Kidney (tissue), 14 donors: Measurements from ENCODE around the gene HNRNPA1. TPM values are rescaled to one million over a fixed set of nuclear protein-coding genes. Genes with fewer than 3 reads are reported as not detected.

Experiments
- DNase-seq, 5 donors: peaks; one replicate each; pipeline ENCODE4 v3.0.0-alpha.2; 2013 to 2020
- FAIRE-seq: peaks from 2 replicates; lab custom pipeline; 2012; peaks lifted over from hg19 to GRCh38; lab: Jason Lieb, UNC
- H3K27ac ChIP-seq, 2 donors: one replicate each; pipeline ENCODE4 v1.7.0; 2013; ENCODE audit warnings: low read depth in 2 of 2, low read length in 2 of 2, inconsistent platforms in 1 of 2
- H3K27me3 ChIP-seq: one replicate; pipeline ENCODE4 v1.7.1; 2013; ENCODE audit warnings: low read length, inconsistent platforms; ENCODE audit not compliant: control insufficient read depth, insufficient read depth
- H3K36me3 ChIP-seq, 3 donors: one replicate each; pipeline versions ENCODE4 v1.7.0 to v1.7.1; 2013; ENCODE audit warnings: low read length in 3 of 3, control low read depth in 1 of 3, inconsistent platforms in 1 of 3; ENCODE audit not compliant: insufficient read depth in 3 of 3, control insufficient read depth in 2 of 3
- H3K4me1 ChIP-seq, 3 donors: one replicate each; pipeline versions ENCODE4 v1.7.0 to v1.7.1; 2013; ENCODE audit warnings: low read length in 3 of 3, inconsistent platforms in 1 of 3, low read depth in 1 of 3; ENCODE audit not compliant: control insufficient read depth in 2 of 3, insufficient read depth in 2 of 3
- H3K4me3 ChIP-seq, 3 donors: one replicate each; pipeline versions ENCODE4 v1.7.0 to v1.8.1; 2013; ENCODE audit warnings: low read length in 3 of 3, control low read depth in 1 of 3, inconsistent platforms in 1 of 3
- H3K9ac ChIP-seq, 3 donors: one replicate each; pipeline versions ENCODE4 v1.7.0 to v1.7.1; 2013; ENCODE audit warnings: low read length in 3 of 3, control low read depth in 1 of 3, inconsistent platforms in 1 of 3
- H3K9me3 ChIP-seq, 3 donors: one replicate each; pipeline versions ENCODE4 v1.7.0 to v1.7.1; 2013; ENCODE audit warnings: low read length in 3 of 3, control low read depth in 1 of 3, inconsistent platforms in 1 of 3; ENCODE audit not compliant: control insufficient read depth in 2 of 3, insufficient read depth in 1 of 3
- CTCF ChIP-seq: IDR thresholded peaks from 3 replicates; pipeline ENCODE4 v1.5.1; 2012; ENCODE audit warnings: mild to moderate bottlenecking, moderate library complexity, borderline replicate concordance; ENCODE audit not compliant: insufficient read depth; ENCODE audit errors: extremely low read depth
- intact Hi-C: fragments of 100-400 bp; cut with DNase I; formaldehyde crosslinking; loops from one replicate; pipeline ENCODE4 v1.11.1; 2022
- polyA plus RNA-seq: library from polyadenylated mRNA; stranded (reverse); fragments of 350-450 nt; fragmentation: Illumina TruSeq; extraction: RNeasy Lipid Tissue Mini Kit (QIAGEN cat#74804); gene quantifications from one replicate; pipeline ENCODE4 v1.2.3, GENCODE V29; 2014; ENCODE audit warnings: low read depth, low replicate concordance; ENCODE audit not compliant: insufficient read depth
- total RNA-seq: library from RNA; stranded (reverse); fragmentation: NEBNext Ultra II Directional; extraction: Animal tissue kit (Norgen Biotek cat#: 25700); gene quantifications from one replicate; pipeline ENCODE4 v1.2.1, GENCODE V29; 2021
- donor health status: control.
- donor health status: control.
- donor health status: control.
- donor health status: control.
- donor health status: control.
- donor health status: DM: yes; HTN: yes; CAD: no.
- donor health status: Normal renal cell carcinoma (clear cell type).

HNRNPA1 gene
- total and polyA plus RNA-seq, 2 donors from 2014 or later, result 648 to 964 TPM

GRCh38 chr12:54292083-54292930, 11.8 kb downstream of the HNRNPA1 start:
- Histone ChIP-seq H3K4me1 (no peaks in the 10 kb centered on the region), H3K27ac (no peak overlapping the region), H3K27me3 (no peaks in the 10 kb centered on the region), H3K9ac (no peak overlapping the region), H3K9me3 (no peaks in the 10 kb centered on the region), H3K4me3 (no peak overlapping the region), H3K36me3 (peaks cover 5 to 8% (median 7%) of the 10 kb centered on the region in 3 donors)
- no peak for TF ChIP-seq CTCF
- DNase-seq (no peak), FAIRE-seq (no peak)
- intact Hi-C loops, result loop anchor here (10.0 kb wide), 1 partner anchor 62 kb away; no protein-coding TSS in a partner anchor

DNA sequence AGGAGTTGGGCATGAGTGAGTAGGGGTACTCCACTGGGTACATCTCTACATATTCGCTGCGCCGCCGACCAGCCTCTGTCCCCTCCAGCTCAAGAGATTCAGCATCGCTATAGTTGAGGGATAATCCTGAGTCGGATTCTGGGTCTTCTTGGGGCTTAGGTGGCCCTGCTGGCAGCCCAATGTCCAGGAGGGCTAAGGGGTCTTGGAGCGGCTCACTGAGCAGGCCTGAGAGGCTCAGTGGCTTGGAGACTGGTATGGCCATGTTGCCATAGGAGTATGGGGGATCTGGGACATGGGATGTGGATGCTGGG, 12.4 kb downstream of the HNRNPA1 start:
- H3K9me3 ChIP-seq, result no peaks in the 10 kb centered on the region
- no peak overlapping the region for H3K4me3 ChIP-seq
- peaks cover under 1 to 4% (median under 1%) of the 10 kb centered on the region in 3 donors for H3K36me3 ChIP-seq
- DNase-seq (no peak), FAIRE-seq (no peak)
- H3K4me1 ChIP-seq, result no peaks in the 10 kb centered on the region
- no peak for TF ChIP-seq CTCF
- no peak overlapping the region for H3K9ac ChIP-seq
- intact Hi-C loops, result loop anchor here (10.0 kb wide), 1 partner anchor 62 kb away; no protein-coding TSS in a partner anchor
- H3K27me3 ChIP-seq, result no peaks in the 10 kb centered on the region
- H3K27ac ChIP-seq, result no peak overlapping the region

DNA sequence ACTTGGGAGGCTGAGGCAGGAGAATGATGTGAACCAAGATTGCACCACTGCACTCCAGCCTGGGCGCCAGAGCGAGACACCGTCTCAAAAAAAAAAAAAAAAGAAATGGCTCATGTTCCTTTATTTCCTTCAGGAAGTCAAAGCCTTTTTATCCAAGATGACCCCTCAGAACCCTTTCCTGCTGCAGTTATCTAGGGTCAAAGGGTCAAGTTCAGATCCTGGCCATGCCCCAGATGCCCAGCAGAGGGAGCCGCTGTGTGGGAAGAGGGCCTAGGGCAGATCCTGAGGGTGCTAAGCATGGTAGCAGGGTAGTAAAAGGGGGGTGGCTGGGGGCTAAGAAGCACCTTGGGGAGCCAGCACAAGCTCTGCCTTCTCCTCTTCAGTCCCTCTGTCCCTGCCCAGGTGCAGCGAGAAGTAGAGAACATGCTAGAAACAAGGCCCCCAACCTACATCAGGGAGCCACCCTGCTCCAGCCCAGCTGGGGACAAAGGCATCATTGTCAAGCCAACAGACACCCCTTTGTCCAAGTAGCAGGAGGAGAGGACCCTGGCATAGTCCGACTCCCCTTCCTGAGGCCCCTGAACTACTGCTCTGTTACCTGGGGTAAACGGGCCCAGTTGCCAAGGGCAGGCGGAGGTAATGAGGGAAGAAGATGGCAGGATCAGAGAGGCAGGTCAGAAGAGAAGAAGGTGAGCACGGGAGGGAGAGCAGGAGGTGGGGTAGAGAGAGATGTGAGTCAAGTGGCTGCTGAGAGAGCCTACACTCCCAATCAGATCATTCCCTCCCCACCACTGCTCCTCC, 13.8 kb downstream of the HNRNPA1 start:
- Histone ChIP-seq H3K4me1 (no peaks in the 10 kb centered on the region), H3K4me3 (no peak overlapping the region), H3K27me3 (no peaks in the 10 kb centered on the region), H3K27ac (no peak overlapping the region), H3K36me3 (no peaks in the 10 kb centered on the region), H3K9ac (no peak overlapping the region), H3K9me3 (no peaks in the 10 kb centered on the region)
- DNase-seq (peak in 2 of 5 donors; percentile 19 to 67), FAIRE-seq (no peak)
- intact Hi-C loops, result loop anchor here (10.0 kb wide), 1 partner anchor 60 kb away; no protein-coding TSS in a partner anchor
- peak; percentile 63 for TF ChIP-seq CTCF
